A549 (cell line): Measurements from ENCODE around the gene UBE2E2.

Experiments
- EHMT2 ChIP-seq: fragments of 200-600 bp; sonication (generic); IDR thresholded peaks from 2 replicates; pipeline ENCODE4 v1.6.1; 2016; ENCODE audit warnings: antibody characterized with exemption, low read depth, mild to moderate bottlenecking, moderate library complexity
- POLR2A ChIP-seq: IDR thresholded peaks from 2 replicates; pipeline ENCODE4 v1.6.1; 2012; ENCODE audit warnings: mild to moderate bottlenecking, low read length
- RCOR1 ChIP-seq: fragments of 150-350 bp; IDR thresholded peaks from 2 replicates; pipeline ENCODE4 v1.6.1; 2014; ENCODE audit warnings: antibody characterized with exemption, low read length, low read depth
- TP53 ChIP-seq: fragments of 250-450 bp; sonication (Bioruptor Pico); IDR thresholded peaks from 2 replicates; pipeline ENCODE4 v1.5.0; 2021; ENCODE audit warnings: mild to moderate bottlenecking, moderate library complexity
- TF ChIP-seq, protein P1 (sequence below): fragments of >200 bp; sonication (Bioruptor Twin); formaldehyde crosslinking; IDR thresholded peaks from 3 replicates; pipeline ENCODE4 v1.5.1; 2016

DNA sequence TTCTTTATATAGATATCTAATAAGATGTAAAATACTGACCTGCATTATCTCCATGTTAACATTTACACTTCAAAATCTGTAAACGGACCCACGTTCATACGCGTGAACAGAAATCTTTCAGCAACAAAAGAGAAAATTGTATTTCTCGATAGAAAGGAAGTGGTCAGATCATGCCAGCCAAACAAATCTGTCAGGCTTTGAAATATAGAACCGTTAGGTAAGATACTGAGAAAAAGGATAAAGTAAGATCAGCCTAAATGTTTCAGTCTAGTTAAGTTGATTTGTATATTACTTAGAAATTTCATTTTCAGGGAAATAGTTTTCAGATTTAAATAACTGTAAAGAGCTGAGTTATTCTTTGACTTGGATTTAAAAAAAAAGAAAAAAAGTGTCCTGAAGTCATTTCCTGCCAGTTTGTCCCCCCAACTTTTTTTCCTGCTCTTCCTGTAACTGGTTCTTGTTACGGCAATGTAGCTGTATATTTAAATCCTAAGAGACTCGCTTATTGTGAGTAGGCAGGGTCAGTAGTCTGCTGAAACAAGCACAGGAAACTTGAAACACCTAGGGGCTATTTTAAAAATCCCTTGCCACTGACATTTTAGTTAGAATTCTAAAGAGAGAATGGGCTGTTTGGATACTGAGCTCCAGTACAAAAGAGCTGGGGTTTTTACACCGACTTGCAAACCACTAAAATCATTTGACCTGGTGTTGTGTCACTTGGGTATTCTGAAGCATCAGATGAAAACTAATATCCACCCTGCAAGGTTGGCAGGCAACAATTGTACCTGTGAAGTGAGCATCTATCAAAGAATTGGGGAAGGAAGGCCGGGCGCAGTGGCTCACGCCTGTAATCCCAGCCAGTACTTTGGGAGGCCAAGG lies 237.5 kb downstream of the UBE2E2 start:
- no peak for TF ChIP-seq POLR2A
- TF ChIP-seq, protein P1, sequence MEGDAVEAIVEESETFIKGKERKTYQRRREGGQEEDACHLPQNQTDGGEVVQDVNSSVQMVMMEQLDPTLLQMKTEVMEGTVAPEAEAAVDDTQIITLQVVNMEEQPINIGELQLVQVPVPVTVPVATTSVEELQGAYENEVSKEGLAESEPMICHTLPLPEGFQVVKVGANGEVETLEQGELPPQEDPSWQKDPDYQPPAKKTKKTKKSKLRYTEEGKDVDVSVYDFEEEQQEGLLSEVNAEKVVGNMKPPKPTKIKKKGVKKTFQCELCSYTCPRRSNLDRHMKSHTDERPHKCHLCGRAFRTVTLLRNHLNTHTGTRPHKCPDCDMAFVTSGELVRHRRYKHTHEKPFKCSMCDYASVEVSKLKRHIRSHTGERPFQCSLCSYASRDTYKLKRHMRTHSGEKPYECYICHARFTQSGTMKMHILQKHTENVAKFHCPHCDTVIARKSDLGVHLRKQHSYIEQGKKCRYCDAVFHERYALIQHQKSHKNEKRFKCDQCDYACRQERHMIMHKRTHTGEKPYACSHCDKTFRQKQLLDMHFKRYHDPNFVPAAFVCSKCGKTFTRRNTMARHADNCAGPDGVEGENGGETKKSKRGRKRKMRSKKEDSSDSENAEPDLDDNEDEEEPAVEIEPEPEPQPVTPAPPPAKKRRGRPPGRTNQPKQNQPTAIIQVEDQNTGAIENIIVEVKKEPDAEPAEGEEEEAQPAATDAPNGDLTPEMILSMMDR = no peak
- no peak for TF ChIP-seq EHMT2
- no peak for TF ChIP-seq TP53 (CRISPR knock-in tag)
- no peak for TF ChIP-seq RCOR1
